CD14-positive monocyte (primary cell): ENCODE results near the gene CHIT1. TPM values are rescaled to one million over a fixed set of nuclear protein-coding genes. Genes with fewer than 3 reads are reported as not detected.
"Not testable (repeated sequence)": the region's sequence is repeated elsewhere in the genome, so short reads cannot be mapped to it uniquely, and the experiment has no call there.

Source experiments
- DNase-seq, 3 donors: peaks; one replicate each; pipeline ENCODE4 v3.0.0-alpha.2; 2011 to 2022
- H2AFZ ChIP-seq: 2 replicates; pipeline ENCODE4 v1.6.0; 2012; ENCODE audit warnings: mild to moderate bottlenecking, low read depth, low read length, inconsistent platforms; ENCODE audit not compliant: insufficient read depth, poor library complexity, severe bottlenecking
- H3K27ac ChIP-seq, 2 donors: 1 replicate in 1 of 2; 2 replicates in 1 of 2; pipeline ENCODE4 v1.5.1; 2012 to 2013; ENCODE audit warnings: low read length in 2 of 2, control low read depth in 1 of 2, inconsistent platforms in 1 of 2, low read depth in 1 of 2, mild to moderate bottlenecking in 1 of 2
- H3K27me3 ChIP-seq, 2 donors: one replicate each; pipeline versions ENCODE4 v1.6.0 to v1.6.1; 2011 to 2013; ENCODE audit warnings: low read length in 2 of 2; ENCODE audit not compliant: control insufficient read depth in 2 of 2, insufficient read depth in 2 of 2
- H3K36me3 ChIP-seq, 2 donors: replicated peaks in 1 of 2; 1 replicate in 1 of 2; 2 replicates in 1 of 2; pipeline versions ENCODE4 v1.5.1 to v1.6.1; 2012 to 2013; ENCODE audit warnings: low read length in 2 of 2, control low read depth in 1 of 2, inconsistent platforms in 1 of 2, mild to moderate bottlenecking in 1 of 2; ENCODE audit not compliant: insufficient read depth in 2 of 2, control insufficient read depth in 1 of 2
- H3K4me1 ChIP-seq, 2 donors: 1 replicate in 1 of 2; 2 replicates in 1 of 2; pipeline versions ENCODE4 v1.5.1 to v1.6.1; 2012 to 2013; ENCODE audit warnings: low read length in 2 of 2, control low read depth in 1 of 2, inconsistent platforms in 1 of 2, mild to moderate bottlenecking in 1 of 2, moderate library complexity in 1 of 2; ENCODE audit not compliant: insufficient read depth in 2 of 2, control insufficient read depth in 1 of 2
- H3K4me2 ChIP-seq: replicated peaks from 2 replicates; pipeline ENCODE3; 2012; ENCODE audit warnings: low read length, moderate library complexity, mild to moderate bottlenecking; ENCODE audit not compliant: poor library complexity, severe bottlenecking; ENCODE audit errors: extremely low read depth
- H3K4me3 ChIP-seq, 3 experiments: fragments of 200-600 bp in 1 of 3; sonication (generic) in 1 of 3; replicated peaks in 1 of 3; 1 replicate in 2 of 3; 2 replicates in 1 of 3; pipeline ENCODE4 v1.5.1; 2011 to 2013; ENCODE audit warnings: low read length in 3 of 3, mild to moderate bottlenecking in 3 of 3, control low read depth in 2 of 3, low read depth in 2 of 3, inconsistent platforms in 1 of 3, moderate library complexity in 1 of 3
- H3K79me2 ChIP-seq: 2 replicates; pipeline ENCODE4 v1.6.0; 2012; ENCODE audit warnings: mild to moderate bottlenecking, control low read depth, inconsistent platforms, low read length, moderate library complexity; ENCODE audit not compliant: insufficient read depth
- H3K9ac ChIP-seq: 2 replicates; pipeline ENCODE4 v1.6.0; 2017; ENCODE audit warnings: low read length, mild to moderate bottlenecking; ENCODE audit not compliant: insufficient read depth, poor library complexity, severe bottlenecking
- H3K9me3 ChIP-seq, 2 donors: replicated peaks in 1 of 2; 1 replicate in 1 of 2; 2 replicates in 1 of 2; pipeline versions ENCODE4 v1.5.1 to v1.6.1; 2012 to 2013; ENCODE audit warnings: low read length in 2 of 2, control low read depth in 1 of 2; ENCODE audit not compliant: control insufficient read depth in 1 of 2, insufficient read depth in 1 of 2
- H4K20me1 ChIP-seq: 2 replicates; pipeline ENCODE4 v1.6.0; 2012; ENCODE audit warnings: mild to moderate bottlenecking, low read length, control low read depth, moderate library complexity; ENCODE audit not compliant: insufficient read depth
- H3K27ac Mint-ChIP-seq, 7 donors: one replicate each; pipeline ENCODE4 v1.8.0; 2020; ENCODE audit warnings: mild to moderate bottlenecking in 7 of 7, mixed read lengths in 7 of 7, moderate library complexity in 6 of 7, inconsistent platforms in 2 of 7
- H3K27me3 Mint-ChIP-seq, 3 donors: one replicate each; pipeline ENCODE4 v1.8.0; 2021 to 2022; ENCODE audit warnings: low read depth in 3 of 3, mild to moderate bottlenecking in 3 of 3, mixed read lengths in 3 of 3, moderate library complexity in 3 of 3, inconsistent platforms in 1 of 3
- H3K36me3 Mint-ChIP-seq, 2 donors: one replicate each; pipeline ENCODE4 v1.8.0; 2020; ENCODE audit warnings: mixed read lengths in 2 of 2, inconsistent platforms in 1 of 2, mild to moderate bottlenecking in 1 of 2
- H3K4me1 Mint-ChIP-seq: one replicate; pipeline ENCODE4 v1.8.0; 2020; ENCODE audit warnings: mild to moderate bottlenecking, mixed read lengths
- H3K4me3 Mint-ChIP-seq, 2 donors: one replicate each; pipeline ENCODE4 v1.8.0; 2020; ENCODE audit warnings: mild to moderate bottlenecking in 2 of 2, mixed read lengths in 2 of 2, moderate library complexity in 1 of 2
- H3K9me3 Mint-ChIP-seq, 7 donors: one replicate each; pipeline ENCODE4 v1.8.0; 2020 to 2022; ENCODE audit warnings: mixed read lengths in 7 of 7, mild to moderate bottlenecking in 6 of 7, moderate library complexity in 6 of 7, inconsistent platforms in 2 of 7
- CTCF ChIP-seq: fragments of 200-600 bp; IDR thresholded peaks from one replicate; pipeline ENCODE4 v1.8.0; 2022; ENCODE audit warnings: antibody characterized with exemption, mild to moderate bottlenecking
- WGBS: methylation state at CpG from one replicate; pipeline ENCODE4 v1.1.5; 2013; ENCODE audit warnings: missing lambda C conversion rate; ENCODE audit not compliant: insufficient coverage; 5-methylcytosine and 5-hydroxymethylcytosine counted together
- intact Hi-C, 2 donors: fragments of 100-400 bp; cut with micrococcal nuclease; formaldehyde crosslinking; loops; one replicate each; pipeline versions ENCODE4 v1.15.0 to v1.15.1; 2023
- polyA plus RNA-seq, 3 donors: library from polyadenylated mRNA; depleted of rRNA in 1 of 3; unstranded in 2 of 3; stranded (reverse) in 1 of 3; fragments of 300-500 nt in 2 of 3; fragments of >200 nt in 1 of 3; fragmentation: Illumina TruSeq in 2 of 3; gene quantifications; 1 replicate in 2 of 3; 2 replicates in 1 of 3; pipeline ENCODE4 v1.2.3, GENCODE V29; 2012 to 2021

CHIT1 gene
- polyA plus RNA-seq, 3 donors = 0.08 to 0.51 TPM; not detected in 1

- no peak overlapping the region for H2AFZ ChIP-seq
- H3K9me3 ChIP-seq = peaks cover 0 to 4% of the 10 kb centered on the region in 2 donors
- no peaks in the 10 kb centered on the region for H4K20me1 ChIP-seq
- H3K79me2 ChIP-seq = no peaks in the 10 kb centered on the region
- no peaks in the 10 kb centered on the region for H3K4me1 ChIP-seq
- no peak overlapping the region for H3K4me2 ChIP-seq
- no peaks in the 10 kb centered on the region for H3K36me3 Mint-ChIP-seq
- H3K27ac Mint-ChIP-seq = no peak overlapping the region
- TF ChIP-seq CTCF = no peak
- H3K36me3 ChIP-seq = no peaks in the 10 kb centered on the region
- no peak for DNase-seq
- H3K27ac ChIP-seq = no peak overlapping the region
- H3K27me3 ChIP-seq = peaks cover 19 to 29% of the 10 kb centered on the region in 2 donors
- peaks cover 0 to 10% (median 2%) of the 10 kb centered on the region in 7 donors for H3K9me3 Mint-ChIP-seq
- H3K27me3 Mint-ChIP-seq = peaks cover 13 to 31% (median 27%) of the 10 kb centered on the region in 3 donors
- no peak overlapping the region for H3K4me3 ChIP-seq
- no peaks in the 10 kb centered on the region for H3K4me1 Mint-ChIP-seq
- no peak overlapping the region for H3K9ac ChIP-seq
- no CpG with 5 or more reads among the region's 2 CpGs for WGBS
- H3K4me3 Mint-ChIP-seq = no peak overlapping the region
- intact Hi-C loops = no loop called here
These were observed 21.4 kb upstream of the CHIT1 start for GRCh38 chr1:203250911-203251310.

- Histone ChIP-seq H3K4me1 (no peaks in the 10 kb centered on the region), H3K27me3 (peaks cover 0 to 5% of the 10 kb centered on the region in 2 donors), H2AFZ (no peak overlapping the region), H3K27ac (no peak overlapping the region), H3K79me2 (no peaks in the 10 kb centered on the region), H3K36me3 (no peaks in the 10 kb centered on the region), H3K9ac (no peak overlapping the region), H3K9me3 (no peaks in the 10 kb centered on the region), H4K20me1 (no peaks in the 10 kb centered on the region), H3K4me3 (no peak overlapping the region), H3K4me2 (no peak overlapping the region)
- intact Hi-C loops = loop anchor here in 1 of 2 donors (10.0 kb wide), 1 partner anchor 440 kb away; no protein-coding TSS in a partner anchor
- peaks cover 0 to 7% (median 1%) of the 10 kb centered on the region in 7 donors for H3K9me3 Mint-ChIP-seq
- WGBS = no CpG with 5 or more reads among the region's 4 CpGs
- TF ChIP-seq CTCF = no peak
- no peak overlapping the region for H3K4me3 Mint-ChIP-seq
- no peak for DNase-seq
- H3K27me3 Mint-ChIP-seq = peaks cover 12 to 35% (median 23%) of the 10 kb centered on the region in 3 donors
- no peaks in the 10 kb centered on the region for H3K4me1 Mint-ChIP-seq
- H3K27ac Mint-ChIP-seq = no peak overlapping the region
- H3K36me3 Mint-ChIP-seq = no peaks in the 10 kb centered on the region
These were observed 15.3 kb upstream of the CHIT1 start for GRCh38 chr1:203244776-203245175.

GRCh38 chr1:203241708-203242107, 12.2 kb upstream of the CHIT1 start:
- intact Hi-C loops = loop anchor here in 1 of 2 donors (10.0 kb wide), 1 partner anchor 443 kb away; no protein-coding TSS in a partner anchor
- not testable (repeated sequence) for H2AFZ ChIP-seq, H3K27ac Mint-ChIP-seq, H3K4me3 ChIP-seq, H3K4me1 Mint-ChIP-seq, H3K27me3 ChIP-seq, H3K27ac ChIP-seq, DNase-seq, H4K20me1 ChIP-seq, H3K79me2 ChIP-seq, H3K9ac ChIP-seq, H3K36me3 Mint-ChIP-seq, H3K4me3 Mint-ChIP-seq, H3K4me1 ChIP-seq, H3K4me2 ChIP-seq, H3K36me3 ChIP-seq, H3K9me3 ChIP-seq
- Mint-ChIP-seq H3K27me3 (peaks cover 14 to 32% (median 18%) of the 10 kb centered on the region in 3 donors), H3K9me3 (peaks cover 1 to 13% (median 6%) of the 10 kb centered on the region in 7 donors)
- no CpG with 5 or more reads among the region's 5 CpGs for WGBS
